Measurements from ENCODE around the gene PREX1.

The PREX1 gene

GRCh38 chr20:48667889-48668413 is 159.8 kb downstream of the PREX1 start:
- peak in 7 of 51 donors; percentile 33 to 87 (median 64) for DNase-seq

DNA sequence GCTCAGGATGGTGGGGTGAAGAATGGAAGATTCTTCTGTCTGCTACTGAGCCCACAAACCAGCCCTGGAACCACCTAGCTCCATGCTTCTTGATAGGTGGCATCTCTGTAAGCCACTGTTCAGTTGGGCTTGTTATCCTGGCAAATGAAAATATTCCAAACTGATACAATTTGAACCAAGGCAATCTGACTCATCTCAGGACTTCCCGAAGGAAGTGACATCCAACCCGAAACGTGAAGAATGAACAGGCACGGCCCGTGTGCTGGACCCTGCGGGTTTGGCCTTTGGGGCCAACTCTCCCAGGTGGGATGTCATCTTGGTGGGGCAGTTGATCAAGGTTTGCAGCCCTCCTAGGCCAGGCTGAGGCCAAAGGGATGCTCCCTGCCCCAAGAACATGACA is 160.3 kb downstream of the PREX1 start:
- DNase-seq: no peak

GRCh38 chr20:48665785-48666184 is 162.0 kb downstream of the PREX1 start:
- DNase-seq: no peak

GRCh38 chr20:48662711-48663110 is 165.1 kb downstream of the PREX1 start:
- no peak for DNase-seq

- no peak for DNase-seq
These were observed 166.0 kb downstream of the PREX1 start for GRCh38 chr20:48661575-48662455.

DNA sequence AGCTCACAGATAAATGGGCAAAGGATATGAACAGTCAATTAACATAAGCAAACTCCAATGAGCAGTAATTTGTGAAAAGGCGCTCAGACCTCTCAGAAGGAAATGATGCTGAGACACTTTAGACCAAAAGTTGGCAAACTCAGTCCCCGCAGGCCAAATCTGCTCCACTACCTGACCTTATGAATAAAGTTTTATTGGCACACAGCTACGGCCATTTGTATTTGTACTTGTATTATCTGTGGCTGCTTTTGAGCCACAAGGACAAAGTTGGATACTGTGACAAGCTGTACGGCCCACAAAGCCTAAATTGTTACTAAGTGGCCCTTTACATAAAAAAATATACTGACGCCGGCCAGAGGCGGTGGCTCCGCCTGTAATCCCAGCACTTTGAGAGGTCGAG is 167.0 kb downstream of the PREX1 start:
- DNase-seq: no peak

- DNase-seq: peak in 1 of 51 donors; percentile 21
These were observed 167.9 kb downstream of the PREX1 start for GRCh38 chr20:48659858-48660257.

DNA sequence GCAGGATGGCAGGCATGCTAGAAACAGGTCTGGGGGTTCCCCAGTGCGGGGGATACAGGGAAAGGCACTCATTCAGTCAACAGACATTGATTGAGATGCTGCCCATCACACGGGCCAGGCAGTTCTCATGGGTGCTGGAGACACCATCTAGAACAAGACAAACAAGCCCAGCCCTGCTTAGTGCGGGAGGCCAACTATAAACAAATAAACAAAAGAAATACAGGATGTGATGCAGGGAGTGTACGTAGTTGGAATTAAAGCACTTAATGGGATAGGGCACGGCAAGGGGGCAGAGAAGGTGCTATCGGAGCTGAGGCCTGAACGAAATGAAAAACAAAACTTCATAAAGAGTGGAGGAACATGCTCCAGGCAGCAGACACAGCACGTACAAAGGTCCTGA is 169.3 kb downstream of the PREX1 start:
- DNase-seq: no peak

- no peak for DNase-seq
These were observed 169.7 kb downstream of the PREX1 start for GRCh38 chr20:48658198-48658476.

- DNase-seq: peak in 47 of 51 donors; percentile 14 to 92 (median 59)
These were observed 170.2 kb downstream of the PREX1 start for GRCh38 chr20:48657426-48658197.

DNA sequence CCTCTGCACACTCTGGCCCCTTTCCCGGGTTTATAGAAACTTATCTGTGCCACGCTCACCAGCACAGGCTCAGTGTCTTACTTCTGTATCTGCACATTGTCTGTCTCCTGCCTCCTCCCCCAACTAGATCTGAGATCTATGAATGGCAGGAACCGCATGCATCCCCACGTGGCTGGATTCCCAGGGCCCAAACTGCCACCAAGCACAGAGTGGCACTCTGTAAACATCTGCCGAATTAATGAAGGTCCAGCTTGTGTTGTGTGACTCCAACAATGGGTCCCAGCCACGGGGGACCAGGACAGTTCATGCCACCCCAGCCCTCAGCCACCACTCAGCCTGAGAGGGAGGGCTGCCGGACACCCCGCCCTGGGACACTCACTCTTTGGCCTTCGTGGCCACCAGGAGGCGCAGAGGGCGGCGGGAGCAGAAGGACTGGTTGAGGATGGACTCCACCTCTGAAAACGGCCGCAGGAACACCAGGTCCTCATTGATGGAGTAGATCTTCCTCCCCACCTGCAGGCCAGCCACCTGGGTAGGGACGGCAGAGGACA is 171.1 kb downstream of the PREX1 start:
- DNase-seq: peak in 49 of 51 donors; percentile 18 to 97 (median 84)

- no peak for DNase-seq
These were observed 171.7 kb downstream of the PREX1 start for GRCh38 chr20:48656137-48656536.

GRCh38 chr20:48653706-48654051 is 174.1 kb downstream of the PREX1 start:
- DNase-seq: peak in 7 of 51 donors; percentile 9 to 43 (median 25)

GRCh38 chr20:48652961-48653705 is 174.7 kb downstream of the PREX1 start:
- DNase-seq: peak in 1 of 51 donors; percentile 43

- no peak for DNase-seq
These were observed 175.8 kb downstream of the PREX1 start for GRCh38 chr20:48651960-48652359.

DNA sequence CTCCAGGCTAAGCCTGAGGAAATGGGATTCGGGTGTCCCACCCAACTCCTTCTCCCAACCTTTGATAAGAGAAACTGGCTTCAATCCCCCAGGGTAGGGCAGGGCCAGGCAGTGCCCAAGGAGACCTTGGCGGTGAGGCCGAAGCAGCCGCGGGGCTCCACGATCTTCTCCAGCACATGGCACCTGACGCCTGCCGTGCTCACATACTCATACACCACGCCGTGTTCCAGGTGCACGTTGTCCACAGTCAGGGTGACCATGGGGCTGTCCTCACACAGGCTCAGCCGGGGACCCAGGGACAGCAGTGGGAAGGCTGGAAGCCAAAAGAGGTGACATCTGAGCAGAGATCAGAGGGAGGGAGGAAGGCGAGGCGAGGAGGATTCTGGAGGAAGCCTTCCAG is 176.5 kb downstream of the PREX1 start:
- DNase-seq: no peak

DNA sequence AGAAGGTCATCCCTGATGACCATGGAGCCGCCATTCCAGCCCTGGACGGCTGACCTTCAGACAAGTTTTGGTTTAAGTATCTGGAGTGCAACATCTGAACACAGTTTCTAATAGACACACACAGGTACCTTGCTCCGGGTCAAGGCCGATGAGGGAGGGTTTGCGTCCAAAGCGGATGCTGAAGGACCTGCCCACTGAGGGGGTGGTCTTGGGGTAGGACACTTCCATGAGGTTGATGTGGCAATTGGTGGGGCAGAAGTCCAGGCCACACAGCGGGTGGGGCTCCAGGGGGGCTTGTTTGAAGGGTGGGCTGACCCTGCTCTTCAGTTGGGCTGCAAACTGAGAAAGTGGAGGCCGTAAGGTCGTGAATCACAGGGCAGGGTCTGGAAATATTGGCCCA is 177.9 kb downstream of the PREX1 start:
- no peak for DNase-seq

GRCh38 chr20:48649104-48649626 is 178.6 kb downstream of the PREX1 start:
- no peak for DNase-seq

DNA sequence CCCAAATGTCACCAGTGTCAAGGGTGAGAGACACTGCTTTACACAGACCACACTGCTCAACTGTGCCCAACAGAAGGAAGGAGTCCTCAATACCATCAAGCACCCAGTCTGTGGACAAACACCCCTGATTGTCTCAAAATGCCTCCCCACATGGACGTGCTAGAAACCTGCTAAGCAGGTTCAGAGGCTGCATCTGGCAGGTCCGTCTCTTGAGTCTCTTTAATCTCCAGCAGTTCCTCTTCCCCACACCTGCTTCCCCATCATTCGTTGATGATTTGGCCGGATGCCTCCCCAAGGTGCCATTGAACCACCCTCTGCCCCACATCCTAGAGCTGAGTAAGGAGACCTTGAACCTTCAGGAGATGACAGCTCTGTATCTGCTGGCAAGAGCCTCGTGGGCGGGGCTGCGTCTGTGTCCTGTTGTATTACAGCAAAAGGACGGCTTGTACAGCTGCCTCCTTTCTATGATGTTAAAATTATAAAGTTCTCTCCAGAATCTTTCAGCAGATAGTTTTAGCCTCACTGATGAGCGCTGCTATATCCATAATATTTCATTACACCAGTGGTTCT is 179.2 kb downstream of the PREX1 start:
- no peak for DNase-seq

DNA sequence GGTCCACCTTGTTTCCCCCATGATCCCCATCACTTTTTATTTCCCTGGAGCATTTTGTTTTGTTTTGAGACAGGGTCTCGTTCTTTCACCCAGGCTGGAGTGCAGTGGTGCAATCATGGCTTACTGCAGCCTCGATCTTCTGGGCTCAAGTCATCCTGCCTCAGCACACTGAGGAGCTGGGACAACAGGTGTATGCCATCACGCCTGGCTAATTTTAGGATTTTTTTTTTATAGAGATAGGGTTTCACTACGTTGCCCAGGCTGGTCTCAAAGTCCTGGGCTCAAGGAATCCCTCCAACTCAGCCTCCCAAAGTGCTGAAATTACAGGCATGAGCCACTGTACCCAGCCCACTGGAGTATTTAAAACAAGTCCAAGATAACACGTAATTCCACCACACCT is 179.9 kb downstream of the PREX1 start:
- DNase-seq: no peak

GRCh38 chr20:48645666-48646065 is 182.1 kb downstream of the PREX1 start:
- DNase-seq: no peak

Data from hypothalamus (tissue), 51 donors.